ENCODE measurements around the gene CCS.
A peak's percentile ranks its signal among the peaks of the same experiment; 100 is the strongest.
"Not testable (repeated sequence)": the region's sequence is repeated elsewhere in the genome, so short reads cannot be mapped to it uniquely, and the experiment has no call there.

The CCS gene

DNA sequence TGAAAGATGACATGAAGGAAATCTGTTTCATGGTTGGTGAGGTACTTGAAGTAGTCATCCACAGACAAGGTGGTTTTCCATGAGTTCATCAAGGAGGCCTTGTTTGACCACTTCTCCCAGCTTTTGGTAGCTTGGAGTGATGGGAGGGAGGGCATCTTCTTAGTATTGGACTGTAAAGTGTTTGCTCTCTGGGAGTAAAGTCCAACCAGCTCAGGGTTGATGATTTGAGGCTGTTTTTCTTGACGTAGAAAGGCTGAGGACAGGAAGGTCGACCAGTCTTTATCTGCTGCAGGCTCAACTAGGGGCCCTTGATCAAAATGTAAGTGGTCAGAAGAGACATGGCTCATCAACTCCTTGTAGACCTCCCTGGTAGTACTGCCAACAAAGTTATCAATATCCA, 1.8 kb upstream of the CCS start:
- no peak for DNase-seq (ENCODE audit: low spot score)

DNA sequence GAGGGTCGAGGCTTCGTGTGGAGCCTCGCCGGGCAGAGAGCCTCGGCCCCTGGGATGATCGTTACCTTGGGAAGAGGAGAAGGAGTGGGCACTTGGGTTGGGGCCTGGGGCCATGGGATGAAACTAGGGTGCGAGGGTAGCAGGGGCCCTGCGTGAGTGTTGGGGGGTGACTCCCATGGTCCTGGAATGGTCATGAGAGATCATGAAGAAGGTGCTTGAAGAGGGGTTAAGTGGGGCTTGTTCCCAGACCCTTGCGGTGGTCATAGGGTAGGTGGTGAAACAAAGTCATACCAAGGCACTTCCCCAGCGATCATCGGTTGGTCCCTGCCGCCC, 284 bp downstream of the CCS start:
- no peak for DNase-seq (ENCODE audit: low spot score)

DNA sequence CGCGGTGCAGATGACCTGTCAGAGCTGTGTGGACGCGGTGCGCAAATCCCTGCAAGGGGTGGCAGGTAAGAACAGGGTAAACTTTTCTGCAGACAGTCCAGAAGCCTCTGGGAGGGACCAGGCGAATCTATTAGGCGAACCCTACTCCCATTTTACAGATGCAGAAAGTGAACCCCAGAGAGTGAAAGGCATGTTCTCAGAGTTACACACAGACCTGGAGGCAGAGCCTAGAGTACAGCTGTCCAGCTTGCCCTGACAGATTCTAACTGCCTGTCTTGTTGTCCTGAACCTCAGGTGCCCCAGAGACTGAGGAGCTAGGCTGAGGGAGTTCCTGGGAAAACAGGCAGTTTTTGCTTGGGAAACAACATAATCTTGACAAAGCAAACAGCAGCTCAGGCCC, 665 bp downstream of the CCS start:
- DNase-seq (ENCODE audit: low spot score): no peak

DNA sequence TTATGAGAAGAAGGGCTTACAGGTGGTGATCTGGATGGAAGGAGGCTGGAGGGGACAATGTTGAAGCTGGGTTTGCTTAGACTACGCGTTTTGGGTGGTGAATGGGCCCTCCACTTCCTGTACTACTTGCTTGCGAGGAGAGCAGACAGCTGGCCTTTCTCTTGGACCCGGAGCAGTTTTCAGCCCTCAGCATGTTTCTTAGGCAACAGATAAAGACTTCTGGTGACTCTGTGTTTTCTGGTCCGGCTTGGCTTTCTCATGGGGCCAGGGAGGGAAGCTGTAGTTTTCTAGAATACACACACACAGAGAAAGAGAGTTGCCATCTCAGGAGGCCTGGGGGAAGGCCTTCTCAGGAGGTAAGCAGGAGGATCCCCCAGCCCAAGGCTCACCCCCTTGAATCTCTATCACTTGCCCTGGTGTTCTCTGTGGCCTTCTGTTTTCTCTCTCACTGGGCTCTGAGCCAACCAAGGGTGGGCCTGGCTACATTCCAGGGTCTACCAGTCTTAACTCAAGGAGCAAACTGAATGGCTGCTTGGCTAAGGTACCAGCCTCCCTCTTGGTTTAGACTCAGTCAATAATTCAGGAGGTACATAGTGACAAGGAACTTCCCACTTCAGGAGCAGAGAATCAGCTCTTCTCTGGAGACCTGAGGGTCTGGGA, 2.4 kb downstream of the CCS start:
- DNase-seq (ENCODE audit: low spot score): no peak

DNA sequence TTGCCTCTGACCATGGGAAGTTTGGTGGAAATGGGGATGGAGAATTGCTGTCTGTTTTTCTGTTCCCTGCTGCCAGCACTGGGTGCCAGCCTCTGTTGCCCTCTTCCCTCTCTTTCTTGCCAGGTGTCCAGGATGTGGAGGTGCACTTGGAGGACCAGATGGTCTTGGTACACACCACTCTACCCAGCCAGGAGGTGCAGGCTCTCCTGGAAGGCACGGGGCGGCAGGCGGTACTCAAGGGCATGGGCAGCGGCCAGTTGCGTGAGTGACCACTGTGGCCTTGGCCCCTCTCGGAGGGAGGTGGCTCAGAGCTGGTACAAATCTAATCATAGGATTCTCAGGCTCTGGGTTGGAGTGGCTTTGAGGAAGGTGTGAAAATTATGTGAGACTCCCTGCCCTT, 6.0 kb downstream of the CCS start:
- DNase-seq (ENCODE audit: low spot score): no peak

DNA sequence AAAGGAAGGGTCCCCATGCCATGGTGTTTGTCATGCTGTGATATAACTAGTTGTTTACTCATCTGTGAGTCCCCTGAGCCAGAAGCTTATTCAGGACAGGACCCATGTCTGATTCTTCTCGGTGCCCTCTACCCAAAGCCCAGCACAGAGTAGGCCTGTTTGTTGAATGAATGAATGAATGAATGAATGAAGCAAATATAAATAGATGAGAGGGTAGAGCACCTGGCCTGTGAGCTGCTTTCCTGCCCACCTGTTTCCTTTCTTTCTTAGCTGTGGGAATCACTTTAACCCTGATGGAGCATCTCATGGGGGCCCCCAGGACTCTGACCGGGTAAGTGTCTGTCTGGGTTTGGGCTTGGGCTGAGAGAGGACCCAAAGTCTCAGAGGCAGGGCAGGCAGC, 7.2 kb downstream of the CCS start:
- no peak for DNase-seq (ENCODE audit: low spot score)

DNA sequence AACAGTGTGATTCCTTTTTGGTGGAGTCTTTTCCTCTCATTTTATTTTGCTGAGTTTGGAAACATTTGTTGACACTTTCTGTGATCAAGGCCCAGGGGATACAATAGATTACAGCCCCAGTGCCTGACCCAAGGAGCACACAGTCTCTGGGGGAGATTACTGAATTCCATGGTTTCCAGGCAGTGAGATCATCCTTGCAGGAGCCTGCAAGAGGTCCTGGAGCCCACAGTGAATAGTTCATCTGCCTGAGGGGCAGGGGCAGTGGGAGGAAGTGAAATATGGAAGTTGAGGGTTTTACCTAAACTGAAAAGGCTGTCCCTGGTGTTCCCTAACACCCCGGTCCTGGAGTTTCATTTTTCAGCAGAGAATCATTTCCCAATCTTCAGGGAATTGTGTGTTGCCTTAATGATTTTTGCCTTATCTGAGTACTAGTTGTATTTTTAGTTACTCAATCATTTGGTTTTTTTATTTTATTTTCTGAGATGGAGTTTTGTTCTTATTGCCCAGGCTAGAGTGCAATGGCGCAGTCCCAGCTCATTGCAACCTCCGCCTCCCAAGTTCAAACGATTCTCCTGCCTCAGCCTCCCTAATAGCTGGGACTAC, 7.7 kb downstream of the CCS start:
- DNase-seq (ENCODE audit: low spot score): no peak

DNA sequence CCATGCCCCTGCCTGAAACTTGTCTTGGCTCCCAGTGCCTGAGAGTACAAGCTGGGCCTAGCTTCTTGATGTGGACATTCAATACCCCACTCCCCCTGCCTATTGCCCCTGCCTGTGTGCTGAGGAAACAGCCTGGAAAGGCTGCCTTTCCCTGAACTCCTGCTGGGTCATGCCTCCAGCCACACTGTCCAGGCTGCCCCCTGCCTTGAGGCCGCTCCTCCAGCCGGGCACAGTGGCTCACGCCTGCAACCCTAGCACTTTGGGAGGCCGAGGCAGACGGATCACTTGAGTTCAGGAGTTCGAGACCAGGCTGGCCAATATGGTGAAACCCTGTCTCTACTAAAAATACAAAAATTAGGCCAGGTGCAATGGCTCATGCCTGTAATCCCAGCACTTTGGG, 10.1 kb downstream of the CCS start:
- no peak for DNase-seq (ENCODE audit: low spot score)

DNA sequence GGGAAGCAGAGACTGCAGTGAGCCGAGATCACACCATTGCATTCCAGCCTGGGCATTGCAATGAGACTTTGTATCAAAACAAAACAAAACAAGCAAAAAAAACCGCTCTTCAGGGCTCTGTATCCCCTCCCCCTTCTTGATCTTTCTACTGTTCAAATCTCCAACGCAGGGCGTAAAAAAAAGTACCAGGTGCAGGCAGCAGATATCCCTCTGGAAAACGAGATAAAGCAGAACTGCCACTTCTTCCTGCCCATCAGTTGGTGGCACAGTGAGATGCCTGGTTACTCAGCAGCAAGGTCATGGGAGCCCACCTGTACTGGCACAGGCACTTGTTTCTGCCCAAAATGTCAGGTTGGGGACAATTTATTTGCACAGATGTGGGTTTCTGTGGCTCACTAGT, 11.2 kb downstream of the CCS start:
- no peak for DNase-seq (ENCODE audit: low spot score)

DNA sequence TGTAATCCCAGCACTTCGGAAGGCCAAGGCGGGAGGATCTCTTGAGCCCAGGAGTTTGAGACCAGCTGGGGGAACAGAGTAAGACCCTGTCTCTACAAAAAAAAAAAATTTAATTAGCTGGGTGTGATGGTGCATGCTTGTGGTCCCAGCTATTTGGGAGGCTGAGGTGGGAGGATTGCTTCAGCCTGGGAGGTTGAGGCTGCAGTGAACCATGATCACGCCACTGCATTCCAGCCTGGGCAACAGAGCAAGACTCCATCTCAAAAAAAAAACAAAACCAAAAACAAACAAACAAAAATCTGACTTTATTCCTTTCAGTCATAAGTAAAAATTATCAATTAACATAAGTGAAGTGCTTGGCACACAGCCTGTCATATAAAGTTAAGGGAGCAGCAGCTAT, 13.6 kb downstream of the CCS start:
- not testable (repeated sequence) for DNase-seq (ENCODE audit: low spot score)

DNA sequence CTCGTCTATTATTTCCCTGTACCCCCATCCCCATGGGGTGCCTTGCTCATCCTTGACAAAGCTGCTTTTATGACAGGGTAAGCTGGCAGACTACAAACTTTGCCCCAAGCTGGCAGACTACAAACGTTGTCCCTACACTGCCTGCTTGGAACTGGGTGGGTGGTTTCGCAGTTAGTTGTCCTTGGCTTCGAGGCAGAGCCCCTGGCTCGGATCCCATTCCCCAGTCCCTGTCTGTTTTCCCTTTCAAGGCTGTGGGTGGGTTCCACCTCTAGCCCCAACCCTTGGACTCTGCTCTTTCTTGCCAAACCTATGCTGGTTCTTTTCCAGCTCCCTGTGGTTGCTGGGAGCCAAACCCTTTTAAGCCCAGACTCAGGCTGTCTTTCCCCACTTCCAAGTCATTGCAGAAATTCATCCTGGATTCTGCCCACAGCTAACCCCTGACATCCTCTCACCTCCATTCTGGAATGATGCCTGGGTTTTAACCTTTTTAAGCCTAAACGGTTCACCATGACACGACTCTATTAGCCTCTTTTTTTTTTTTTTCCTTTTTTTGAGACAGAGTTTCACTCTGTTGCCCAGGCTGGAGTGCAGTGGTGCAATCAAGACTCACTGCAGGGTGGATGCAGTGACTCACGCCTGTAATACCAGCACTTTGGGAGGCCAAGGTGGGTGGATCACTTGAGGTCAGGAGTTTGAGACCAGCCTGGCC, 14.3 kb downstream of the CCS start:
- DNase-seq (ENCODE audit: low spot score): no peak

DNA sequence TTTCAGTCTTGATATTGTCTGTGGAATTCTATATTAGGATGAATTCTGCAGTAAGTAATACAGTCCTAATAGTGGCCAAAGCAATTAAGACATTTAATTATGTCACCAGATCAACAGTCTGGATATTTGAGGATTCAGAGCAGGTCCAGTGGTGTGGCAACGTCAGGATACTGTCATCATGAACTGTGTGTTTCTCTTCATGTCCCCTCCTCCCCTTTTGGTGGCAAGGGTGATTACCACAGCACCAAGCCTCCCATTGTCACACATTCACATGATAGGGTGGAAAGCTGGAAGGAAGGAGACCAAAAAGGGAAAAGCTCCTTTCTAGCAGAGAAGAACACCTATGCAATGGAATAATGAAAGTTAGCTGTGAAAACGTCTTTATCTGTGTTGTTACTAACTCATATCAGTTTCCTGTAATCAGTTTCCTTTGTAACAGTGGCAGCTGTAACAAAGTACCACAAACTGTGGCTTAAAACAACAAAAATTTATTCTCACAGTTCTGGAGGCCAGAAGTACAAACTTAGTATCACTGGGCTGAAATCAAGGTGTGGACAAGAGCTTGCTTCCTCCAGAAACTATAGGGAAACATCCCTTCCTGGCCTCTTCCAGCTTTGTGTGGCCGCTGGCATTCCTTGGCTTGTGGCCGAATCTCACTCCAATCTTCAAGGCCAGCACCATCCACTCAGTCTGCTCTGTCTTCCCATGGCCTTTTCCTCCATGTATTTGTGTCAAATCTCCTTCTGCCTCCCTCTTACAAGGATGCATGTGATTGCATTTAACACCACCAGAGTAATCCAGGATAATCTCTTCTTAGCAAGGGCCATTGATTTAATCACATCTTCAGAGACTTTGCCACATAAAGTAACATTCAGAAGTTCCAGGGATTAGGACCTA, 17.0 kb downstream of the CCS start:
- no peak for DNase-seq (ENCODE audit: low spot score)

DNA sequence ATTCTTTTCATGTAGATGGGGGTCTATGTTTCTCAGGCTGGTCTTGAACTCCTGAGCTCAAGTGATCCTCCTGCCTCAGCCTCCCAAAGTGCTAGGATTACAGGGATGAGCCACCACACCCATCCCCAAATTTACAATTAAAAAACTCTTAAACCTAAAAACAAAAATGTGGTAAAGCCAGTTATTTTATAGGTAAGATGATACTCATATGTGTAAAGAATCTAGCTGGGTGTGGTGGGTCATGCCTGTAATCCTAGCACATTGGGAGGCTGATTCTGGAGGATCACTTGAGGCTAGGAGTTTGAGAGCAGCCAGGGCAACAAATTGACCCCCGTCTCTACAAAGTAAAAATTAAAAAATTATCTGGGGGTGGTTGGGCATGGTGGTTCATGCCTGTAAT, 19.5 kb downstream of the CCS start:
- no peak for DNase-seq (ENCODE audit: low spot score)

DNA sequence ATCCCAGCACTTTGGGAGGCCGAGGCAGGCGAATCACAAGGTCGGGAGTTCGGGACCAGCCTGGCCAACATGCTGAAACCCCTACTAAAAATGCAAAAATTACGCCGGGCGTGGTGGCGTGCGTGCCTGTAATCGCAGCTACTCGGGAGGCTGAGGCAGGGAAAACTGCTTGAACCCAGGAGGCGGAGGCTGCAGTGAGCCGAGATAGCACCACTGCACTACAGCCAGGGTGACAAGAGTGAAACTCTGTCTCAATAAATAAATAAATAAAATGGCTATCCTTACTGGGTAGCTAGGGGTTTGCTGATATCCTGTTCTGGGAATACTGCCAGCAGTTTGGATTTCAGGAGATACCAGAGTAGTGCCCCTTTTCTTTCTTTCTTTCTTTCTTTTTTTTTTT, 21.1 kb downstream of the CCS start:
- DNase-seq (ENCODE audit: low spot score): no peak

DNA sequence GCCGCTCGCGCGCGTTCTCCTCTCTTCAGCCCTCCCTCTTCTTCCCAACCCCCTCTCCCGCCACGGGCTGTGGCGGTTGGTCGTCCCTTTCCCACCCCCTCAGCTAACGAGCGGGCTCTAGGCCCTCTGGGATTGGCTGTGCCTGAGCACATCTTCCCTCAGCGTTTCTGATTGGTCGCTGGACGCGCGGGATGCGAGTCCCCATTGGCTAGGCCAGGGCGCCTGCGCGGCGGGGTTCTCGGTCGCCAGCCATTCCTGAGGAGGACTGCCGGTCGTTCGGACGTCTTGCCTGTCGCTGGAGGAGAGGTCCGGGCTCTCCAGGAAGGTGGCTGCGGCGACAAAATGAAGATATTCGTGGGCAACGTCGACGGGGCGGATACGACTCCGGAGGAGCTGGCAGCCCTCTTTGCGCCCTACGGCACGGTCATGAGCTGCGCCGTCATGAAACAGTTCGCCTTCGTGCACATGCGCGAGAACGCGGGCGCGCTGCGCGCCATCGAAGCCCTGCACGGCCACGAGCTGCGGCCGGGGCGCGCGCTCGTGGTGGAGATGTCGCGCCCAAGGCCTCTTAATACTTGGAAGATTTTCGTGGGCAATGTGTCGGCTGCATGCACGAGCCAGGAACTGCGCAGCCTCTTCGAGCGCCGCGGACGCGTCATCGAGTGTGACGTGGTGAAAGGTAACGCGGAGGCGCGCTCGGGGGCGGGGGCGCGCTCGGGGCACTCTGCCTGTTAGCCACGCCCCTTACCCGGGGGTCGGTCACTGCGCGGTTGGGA, 23.6 kb downstream of the CCS start, which contains the start of gene RBM14:
Gene RBM14, plus strand, starts transcription at position 252 of the 776 bp plus-strand sequence. Its CDS starts 91 bp downstream, at position 343.
- peak; percentile 99 for DNase-seq (ENCODE audit: low spot score)

DNA sequence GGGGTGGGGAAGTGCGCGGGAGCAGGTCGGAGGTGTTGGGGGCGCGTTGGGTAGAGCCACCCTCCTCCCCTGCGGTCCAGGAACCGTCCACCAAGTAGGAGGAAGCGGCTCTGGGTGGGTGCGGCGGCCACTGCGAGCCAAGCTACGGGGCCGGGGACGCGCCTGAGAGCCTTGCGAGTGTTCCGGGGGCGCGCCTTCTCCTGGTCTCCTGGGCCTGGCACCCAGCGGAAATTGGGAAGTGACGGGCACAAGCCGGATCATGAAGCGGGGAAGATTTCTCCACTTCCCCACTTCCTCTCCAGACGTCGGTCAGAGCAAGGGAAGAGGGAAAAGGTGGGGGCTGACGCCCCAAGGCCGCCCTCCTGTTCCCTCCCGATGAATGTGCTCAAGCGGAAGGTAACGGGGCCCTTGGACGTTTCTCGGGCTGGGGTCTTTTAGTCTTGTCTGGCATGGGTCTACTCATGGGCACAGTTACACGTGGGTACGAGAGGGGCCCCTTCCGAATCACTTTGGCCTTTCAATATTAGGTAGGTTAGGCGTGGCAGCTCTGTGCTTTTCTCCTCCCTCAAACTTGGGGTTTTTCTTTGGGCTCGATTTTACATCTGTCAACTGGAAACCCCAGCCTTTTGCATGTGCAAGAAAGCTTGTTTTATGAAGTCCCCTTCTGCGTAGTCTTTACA, 24.3 kb downstream of the CCS start:
- DNase-seq (ENCODE audit: low spot score): peak; percentile 38

DNA sequence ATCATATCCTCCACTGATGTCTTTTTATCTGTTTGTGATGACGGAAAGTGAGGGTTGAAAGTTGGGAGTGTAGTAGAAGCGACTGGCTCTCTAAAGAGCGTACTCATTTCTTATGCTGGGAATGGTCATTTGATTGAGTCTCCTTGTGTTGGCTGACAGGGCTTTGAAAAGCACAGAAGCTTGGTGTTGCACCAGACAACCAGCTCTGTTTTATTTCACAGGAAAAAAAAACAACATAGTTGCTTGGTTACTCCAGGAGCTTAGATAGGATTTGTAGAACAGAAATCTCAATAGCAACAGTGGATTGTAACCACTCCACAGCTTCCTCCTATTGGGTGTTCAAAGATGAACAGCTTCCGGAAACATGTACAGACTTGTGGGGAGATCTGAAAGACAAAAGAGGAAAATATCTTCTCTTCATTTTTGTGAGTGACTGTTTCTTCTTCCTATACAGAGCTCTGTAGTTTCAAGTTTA, 26.1 kb downstream of the CCS start:
- peak; percentile 78 for DNase-seq (ENCODE audit: low spot score)

DNA sequence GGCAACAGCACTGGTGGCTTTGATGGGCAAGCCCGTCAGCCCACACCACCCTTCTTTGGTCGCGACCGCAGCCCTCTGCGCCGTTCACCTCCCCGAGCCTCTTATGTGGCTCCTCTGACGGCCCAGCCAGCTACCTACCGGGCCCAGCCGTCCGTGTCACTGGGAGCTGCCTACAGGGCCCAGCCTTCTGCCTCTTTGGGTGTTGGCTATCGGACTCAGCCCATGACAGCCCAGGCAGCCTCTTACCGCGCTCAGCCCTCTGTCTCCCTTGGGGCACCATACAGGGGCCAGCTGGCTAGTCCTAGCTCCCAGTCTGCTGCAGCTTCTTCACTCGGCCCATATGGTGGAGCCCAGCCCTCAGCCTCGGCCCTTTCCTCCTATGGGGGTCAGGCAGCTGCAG, 31.5 kb downstream of the CCS start:
- no peak for DNase-seq (ENCODE audit: low spot score)

DNA sequence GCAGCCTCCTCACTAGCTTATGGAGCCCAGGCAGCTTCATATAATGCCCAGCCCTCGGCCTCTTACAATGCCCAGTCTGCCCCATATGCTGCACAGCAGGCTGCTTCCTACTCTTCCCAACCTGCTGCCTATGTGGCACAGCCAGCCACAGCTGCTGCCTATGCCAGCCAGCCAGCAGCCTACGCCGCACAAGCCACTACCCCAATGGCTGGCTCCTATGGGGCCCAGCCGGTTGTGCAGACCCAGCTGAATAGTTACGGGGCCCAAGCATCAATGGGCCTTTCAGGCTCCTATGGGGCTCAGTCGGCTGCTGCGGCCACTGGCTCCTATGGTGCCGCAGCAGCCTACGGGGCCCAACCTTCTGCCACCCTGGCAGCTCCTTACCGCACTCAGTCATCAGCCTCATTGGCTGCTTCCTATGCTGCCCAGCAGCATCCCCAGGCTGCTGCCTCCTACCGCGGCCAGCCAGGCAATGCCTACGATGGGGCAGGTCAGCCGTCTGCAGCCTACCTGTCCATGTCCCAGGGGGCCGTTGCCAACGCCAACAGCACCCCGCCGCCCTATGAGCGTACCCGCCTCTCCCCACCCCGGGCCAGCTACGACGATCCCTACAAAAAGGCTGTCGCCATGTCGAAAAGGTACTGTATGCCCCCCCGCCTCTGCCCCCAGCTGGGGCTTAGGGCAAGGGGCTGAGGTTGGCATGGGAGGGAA, 32.2 kb downstream of the CCS start:
- no peak for DNase-seq (ENCODE audit: low spot score)

DNA sequence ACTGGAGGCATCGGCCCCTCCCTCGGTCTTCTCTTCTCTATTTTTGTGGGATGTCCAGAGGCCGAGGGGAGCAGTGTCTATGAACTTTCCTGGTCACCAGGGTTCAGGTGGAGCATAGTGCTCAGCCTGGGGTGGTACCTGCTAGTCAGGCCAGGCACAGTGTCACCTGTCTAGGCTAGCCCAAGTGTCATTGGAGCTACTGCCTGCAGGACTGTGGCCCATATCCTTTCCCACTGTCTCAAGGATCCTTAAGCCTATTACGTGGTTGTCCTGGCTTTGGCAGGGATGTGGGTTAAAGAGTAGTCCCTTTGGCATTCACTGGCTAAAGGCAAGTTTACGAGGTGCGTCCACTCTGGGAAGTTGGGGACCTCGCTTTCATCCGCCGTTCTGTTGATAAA, 32.8 kb downstream of the CCS start:
- no peak for DNase-seq (ENCODE audit: low spot score)

Data from CD4-positive, alpha-beta T cell treated with Interleukin-15 for 4 hours (primary cell).